HepG2 (cell line): ENCODE measurements around the gene PLLP. TPM values are rescaled to one million over a fixed set of nuclear protein-coding genes. Genes with fewer than 3 reads are reported as not detected.

ENCODE experiments used
- ATAC-seq: fragments of 200-7000 bp; cut with Tn5 transposase; 3 replicates; pipeline ENCODE4 v1.9.1; 2020; ENCODE audit warnings: mild to moderate bottlenecking, moderate library complexity
- BruUV-seq: library from RNA; stranded (reverse); fragments of 400-500 nt; replicated peaks from 2 replicates; lab custom pipeline; 2021; lab: Mats Ljungman, UMichigan
- CTCF ChIA-PET: fragments of 300-600 bp; formaldehyde crosslinking; extraction: SDS; loops from one replicate; lab custom pipeline; 2021; ENCODE audit warnings: low total read pairs, inconsistent platforms, low intra/inter-chr PET ratio; lab: Yijun Ruan, JAX
- POLR2A ChIA-PET: fragments of 350-600 bp; sonication (Branson Sonifier 250); formaldehyde crosslinking; loops from one replicate; lab custom pipeline; 2020; ENCODE audit warnings: antibody characterized with exemption, inconsistent platforms; lab: Yijun Ruan, JAX
- DNase-seq: peaks from one replicate; pipeline ENCODE4 v3.0.0-alpha.2; 2015; ENCODE audit warnings: low spot score
- FAIRE-seq: peaks from 3 replicates; lab custom pipeline; 2011; peaks lifted over from hg19 to GRCh38; lab: Jason Lieb, UNC
- H2AFZ ChIP-seq: one replicate; pipeline ENCODE4 v1.6.1; 2011; ENCODE audit warnings: low read length, inconsistent platforms
- H3K27ac ChIP-seq: fragments of 300-600 bp; 3 replicates; pipeline ENCODE4 v1.8.0; 2011; ENCODE audit warnings: mixed run types, mild to moderate bottlenecking, mixed read lengths, low read length, inconsistent platforms; ENCODE audit not compliant: insufficient read depth; ENCODE audit errors: extremely low read length
- H3K27me3 ChIP-seq, 2 experiments: fragments of 200-600 bp in 1 of 2; 2 replicates in 1 of 2; 3 replicates in 1 of 2; pipeline versions ENCODE4 v1.6.0 to v1.8.0; 2011; ENCODE audit warnings: low read length in 2 of 2, mild to moderate bottlenecking in 2 of 2, moderate library complexity in 2 of 2, inconsistent platforms in 1 of 2; ENCODE audit not compliant: insufficient read depth in 2 of 2, control insufficient read depth in 1 of 2
- H3K36me3 ChIP-seq, 2 experiments: fragments of 200-600 bp in 1 of 2; replicated peaks in 1 of 2; 2 replicates in 1 of 2; 3 replicates in 1 of 2; pipeline versions ENCODE4 v1.5.1 to v1.8.0; 2011; ENCODE audit warnings: low read length in 2 of 2, inconsistent platforms in 1 of 2; ENCODE audit not compliant: insufficient read depth in 2 of 2, control insufficient read depth in 1 of 2
- H3K4me1 ChIP-seq: 2 replicates; pipeline ENCODE4 v1.5.1; 2012; ENCODE audit warnings: low read length, inconsistent platforms; ENCODE audit not compliant: insufficient read depth
- H3K4me2 ChIP-seq: 2 replicates; pipeline ENCODE4 v1.6.0; 2011; ENCODE audit warnings: low read depth, low read length, inconsistent platforms
- H3K4me3 ChIP-seq, 3 experiments: fragments of 200-600 bp in 1 of 3; sonication (generic), shearing (Covaris generic) in 1 of 3; replicated peaks in 1 of 3; 2 replicates each; pipeline ENCODE4 v1.5.1; 2011 to 2016; ENCODE audit warnings: low read length in 3 of 3, inconsistent platforms in 2 of 3, low read depth in 2 of 3, mild to moderate bottlenecking in 2 of 3, control low read depth in 1 of 3, mixed read lengths in 1 of 3; ENCODE audit not compliant: insufficient read depth in 1 of 3
- H3K79me2 ChIP-seq: one replicate; pipeline ENCODE4 v1.6.1; 2011; ENCODE audit warnings: low read length, inconsistent platforms; ENCODE audit not compliant: insufficient read depth
- H3K9ac ChIP-seq: 2 replicates; pipeline ENCODE4 v1.6.0; 2011; ENCODE audit warnings: mild to moderate bottlenecking, low read depth, low read length, inconsistent platforms; ENCODE audit not compliant: insufficient read depth
- H3K9me3 ChIP-seq: 2 replicates; pipeline ENCODE4 v1.5.1; 2012; ENCODE audit warnings: mild to moderate bottlenecking, low read length
- H4K20me1 ChIP-seq: 2 replicates; pipeline ENCODE4 v1.6.0; 2011; ENCODE audit warnings: inconsistent platforms, mild to moderate bottlenecking, low read length, moderate library complexity; ENCODE audit not compliant: insufficient read depth
- AGO2 ChIP-seq: fragments of 200-400 bp; formaldehyde crosslinking; optimal IDR thresholded peaks from 2 replicates; pipeline ENCODE3; 2017; ENCODE audit warnings: mild to moderate bottlenecking, low read depth, low read length, moderate library complexity
- BHLHE40 ChIP-seq: IDR thresholded peaks from 2 replicates; pipeline ENCODE4 v1.6.1; 2011; ENCODE audit warnings: low read length, improper control_type of control experiment
- CREM ChIP-seq, 2 experiments: sonication (generic) in 1 of 2; formaldehyde crosslinking in 1 of 2; IDR thresholded peaks; 2 replicates each; pipeline versions ENCODE4 v1.4.0 to v1.6.1; 2016 to 2020; ENCODE audit warnings: antibody characterized with exemption in 1 of 2, mild to moderate bottlenecking in 1 of 2, missing genetic modification reagents in 1 of 2
- FOXC1 ChIP-seq: sonication (generic); formaldehyde crosslinking; IDR thresholded peaks from 2 replicates; pipeline ENCODE4 v1.8.0; 2022; ENCODE audit warnings: mild to moderate bottlenecking, missing genetic modification reagents, borderline replicate concordance
- JARID2 ChIP-seq: sonication (generic); formaldehyde crosslinking; IDR thresholded peaks from 2 replicates; pipeline ENCODE4 v1.8.1; 2023; ENCODE audit warnings: missing genetic modification reagents, inconsistent platforms; ENCODE audit not compliant: insufficient replicate concordance
- PAX8 ChIP-seq: sonication (generic); formaldehyde crosslinking; IDR thresholded peaks from 2 replicates; pipeline ENCODE4 v1.8.0; 2022; ENCODE audit warnings: mild to moderate bottlenecking, missing genetic modification reagents, borderline replicate concordance
- PHF8 ChIP-seq: sonication (generic); formaldehyde crosslinking; IDR thresholded peaks from 2 replicates; pipeline ENCODE4 v1.5.0; 2020; ENCODE audit warnings: missing genetic modification reagents
- PITX1 ChIP-seq: sonication (generic); formaldehyde crosslinking; IDR thresholded peaks from 2 replicates; pipeline ENCODE4 v1.5.1; 2020; ENCODE audit warnings: mild to moderate bottlenecking, missing genetic modification reagents
- ZMAT3 ChIP-seq: sonication (generic); formaldehyde crosslinking; conservative IDR thresholded peaks from 2 replicates; pipeline ENCODE4 v1.7.0; 2021; ENCODE audit warnings: missing genetic modification reagents
- ZNF263 ChIP-seq: sonication (generic); formaldehyde crosslinking; IDR thresholded peaks from 2 replicates; pipeline ENCODE4 v1.4.0; 2020; ENCODE audit warnings: missing genetic modification reagents
- ZNF333 ChIP-seq: sonication (generic); formaldehyde crosslinking; IDR thresholded peaks from 2 replicates; pipeline ENCODE4 v1.4.0; 2020; ENCODE audit warnings: mild to moderate bottlenecking, missing genetic modification reagents, borderline replicate concordance
- ZNF615 ChIP-seq: sonication (generic); formaldehyde crosslinking; IDR thresholded peaks from 2 replicates; pipeline ENCODE4 v1.5.0; 2020; ENCODE audit warnings: mild to moderate bottlenecking, missing genetic modification reagents, borderline replicate concordance
- ZNF703 ChIP-seq: sonication (generic); formaldehyde crosslinking; IDR thresholded peaks from 2 replicates; pipeline ENCODE4 v1.5.1; 2020; ENCODE audit warnings: missing genetic modification reagents, mild to moderate bottlenecking, moderate library complexity, borderline replicate concordance
- ZSCAN25 ChIP-seq: sonication (generic); formaldehyde crosslinking; IDR thresholded peaks from 2 replicates; pipeline ENCODE4 v1.8.0; 2022; ENCODE audit warnings: mild to moderate bottlenecking, missing genetic modification reagents
- ZSCAN31 ChIP-seq: sonication (generic); formaldehyde crosslinking; IDR thresholded peaks from 2 replicates; pipeline ENCODE4 v1.5.0; 2020; ENCODE audit warnings: low read depth, mild to moderate bottlenecking, missing genetic modification reagents
- WGBS: methylation state at CpG from one replicate; pipeline ENCODE4 v1.1.6; 2017; ENCODE audit warnings: low lambda C conversion rate; 5-methylcytosine and 5-hydroxymethylcytosine counted together
- in situ Hi-C: cut with HindIII; loops from 2 replicates; pipeline ENCODE4 v1.10.0; 2017; ENCODE audit warnings: low pct_unique_long_range_greater_than_20kb; ENCODE audit not compliant: extremely low pct_ligation_motif_present
- intact Hi-C: fragments of 100-400 bp; cut with micrococcal nuclease; formaldehyde crosslinking; loops from one replicate; pipeline ENCODE4 v1.10.0; 2022; ENCODE audit not compliant: unreplicated experiment
- polyA plus RNA-seq, 8 experiments: library from polyadenylated mRNA; depleted of rRNA in 3 of 8; stranded (reverse) in 7 of 8; unstranded in 1 of 8; fragments of >200 nt; fragmentation: Illumina TruSeq in 4 of 8; extraction: Trizol in 4 of 8; gene quantifications; 2 replicates each; pipeline versions ENCODE4 v1.2.1 to v1.2.3, GENCODE V29; 2011 to 2016; ENCODE audit warnings: low read depth in 4 of 8, missing spikeins in 1 of 8, mixed read lengths in 1 of 8; ENCODE audit not compliant: insufficient read depth in 1 of 8
- total RNA-seq, 5 experiments: library from RNA; depleted of rRNA; stranded (reverse); fragments of >200 nt; fragmentation: Illumina TruSeq; extraction: Trizol; gene quantifications; 2 replicates each; pipeline ENCODE4 v1.2.3, GENCODE V29; 2016; ENCODE audit warnings: low read depth in 1 of 5
- TF ChIP-seq, protein P1 (sequence below): sonication (generic); formaldehyde crosslinking; IDR thresholded peaks from 2 replicates; pipeline ENCODE4 v1.5.1; 2020; ENCODE audit warnings: mild to moderate bottlenecking, missing genetic modification reagents, moderate library complexity
- TF ChIP-seq, protein P2 (sequence below): conservative IDR thresholded peaks from 2 replicates; pipeline ENCODE4 v1.6.1; 2018; ENCODE audit warnings: missing genetic modification reagents
- TF ChIP-seq, protein P3 (sequence below): sonication (generic); formaldehyde crosslinking; IDR thresholded peaks from 2 replicates; pipeline ENCODE4 v1.5.0; 2020; ENCODE audit warnings: missing genetic modification reagents, mild to moderate bottlenecking, borderline replicate concordance

The PLLP gene
- total and polyA plus RNA-seq, 2 of the 13 experiments (the other 11 are each of a cell fraction or from before 2014, with no cell fraction given): 60.6 to 127 TPM

DNA sequence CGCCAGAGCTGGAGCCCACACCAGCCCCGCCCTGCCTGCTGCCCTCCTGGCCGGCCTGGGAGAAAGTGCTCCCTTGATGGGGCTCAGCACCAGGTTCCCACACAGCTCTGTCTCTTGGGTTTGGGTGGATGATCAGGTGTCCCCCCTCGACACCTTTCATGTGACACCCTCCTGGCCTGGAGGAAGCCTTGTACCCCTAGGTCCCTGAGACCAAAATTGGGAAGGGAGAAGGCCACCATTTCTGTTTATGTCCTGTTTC lies 19.4 kb upstream of the PLLP start:
- ChIA-PET POLR2A (interaction anchor here (0.5 to 12.2 kb wide), 14 partner anchors 16 to 143 kb away, joined by 3 to 303 read pairs (median 4); partner anchors contain the start of genes CIAPIN1, COQ9 and CX3CL1), CTCF (interaction anchor here (1.4 to 6.2 kb wide), 2 partner anchors 114 to 119 kb away, joined by 5 to 142 read pairs; no protein-coding TSS in a partner anchor)
- H3K27me3 ChIP-seq: no peaks in the 10 kb centered on the region; a peak in 1 of 5 replicates
- no peak overlapping the region for H2AFZ ChIP-seq
- intact Hi-C loops: loop anchor here (1.0 kb wide), 4 partner anchors 68 to 113 kb away; partner anchors contain the start of gene CX3CL1
- no peaks in the 10 kb centered on the region for H3K79me2 ChIP-seq
- peak overlapping the region; percentile 63 for H3K9ac ChIP-seq
- no peak for FAIRE-seq
- H3K4me3 ChIP-seq: peak overlapping the region in 2 of 3 experiments; percentile 2 to 50; a peak in 3 of 6 replicates
- peaks cover 74% of the 10 kb centered on the region for H3K4me1 ChIP-seq
- H3K36me3 ChIP-seq: no peaks in the 10 kb centered on the region
- ATAC-seq: peak; percentile 1; the same call in 1 of the 3 replicates
- H4K20me1 ChIP-seq: no peaks in the 10 kb centered on the region; the same call in 1 of the 2 replicates
- no peaks in the 10 kb centered on the region for H3K9me3 ChIP-seq
- in situ Hi-C loops: loop anchor here (5.0 kb wide), 3 partner anchors 68 to 213 kb away; partner anchors contain the start of gene CX3CL1
- peak overlapping the region; percentile 66 for H3K27ac ChIP-seq
- H3K4me2 ChIP-seq: peak overlapping the region; percentile 88
- no peak for DNase-seq
- 0% methylated on average over 1 of the region's 4 CpGs for WGBS
- no TSS peak for BruUV-seq
- TF ChIP-seq, protein P1, sequence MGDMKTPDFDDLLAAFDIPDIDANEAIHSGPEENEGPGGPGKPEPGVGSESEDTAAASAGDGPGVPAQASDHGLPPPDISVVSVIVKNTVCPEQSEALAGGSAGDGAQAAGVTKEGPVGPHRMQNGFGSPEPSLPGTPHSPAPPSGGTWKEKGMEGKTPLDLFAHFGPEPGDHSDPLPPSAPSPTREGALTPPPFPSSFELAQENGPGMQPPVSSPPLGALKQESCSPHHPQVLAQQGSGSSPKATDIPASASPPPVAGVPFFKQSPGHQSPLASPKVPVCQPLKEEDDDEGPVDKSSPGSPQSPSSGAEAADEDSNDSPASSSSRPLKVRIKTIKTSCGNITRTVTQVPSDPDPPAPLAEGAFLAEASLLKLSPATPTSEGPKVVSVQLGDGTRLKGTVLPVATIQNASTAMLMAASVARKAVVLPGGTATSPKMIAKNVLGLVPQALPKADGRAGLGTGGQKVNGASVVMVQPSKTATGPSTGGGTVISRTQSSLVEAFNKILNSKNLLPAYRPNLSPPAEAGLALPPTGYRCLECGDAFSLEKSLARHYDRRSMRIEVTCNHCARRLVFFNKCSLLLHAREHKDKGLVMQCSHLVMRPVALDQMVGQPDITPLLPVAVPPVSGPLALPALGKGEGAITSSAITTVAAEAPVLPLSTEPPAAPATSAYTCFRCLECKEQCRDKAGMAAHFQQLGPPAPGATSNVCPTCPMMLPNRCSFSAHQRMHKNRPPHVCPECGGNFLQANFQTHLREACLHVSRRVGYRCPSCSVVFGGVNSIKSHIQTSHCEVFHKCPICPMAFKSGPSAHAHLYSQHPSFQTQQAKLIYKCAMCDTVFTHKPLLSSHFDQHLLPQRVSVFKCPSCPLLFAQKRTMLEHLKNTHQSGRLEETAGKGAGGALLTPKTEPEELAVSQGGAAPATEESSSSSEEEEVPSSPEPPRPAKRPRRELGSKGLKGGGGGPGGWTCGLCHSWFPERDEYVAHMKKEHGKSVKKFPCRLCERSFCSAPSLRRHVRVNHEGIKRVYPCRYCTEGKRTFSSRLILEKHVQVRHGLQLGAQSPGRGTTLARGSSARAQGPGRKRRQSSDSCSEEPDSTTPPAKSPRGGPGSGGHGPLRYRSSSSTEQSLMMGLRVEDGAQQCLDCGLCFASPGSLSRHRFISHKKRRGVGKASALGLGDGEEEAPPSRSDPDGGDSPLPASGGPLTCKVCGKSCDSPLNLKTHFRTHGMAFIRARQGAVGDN (CRISPR knock-in tag): peak; percentile 46; the same call in 1 of the 2 replicates
- TF ChIP-seq AGO2 (no peak), PAX8 (no peak), PHF8 (CRISPR knock-in tag) (0 out of 2 replicates have a peak, but pooled peaks have one; percentile 17), ZNF703 (CRISPR knock-in tag) (no peak), CREM (IDR thresholded peaks at IDR 0.05) (no peak), CREM (CRISPR knock-in tag; IDR thresholded peaks at IDR 0.05) (no peak), FOXC1 (CRISPR knock-in tag) (no peak), ZSCAN31 (CRISPR knock-in tag) (peak; percentile 62; the same call in 1 of the 2 replicates), ZNF263 (CRISPR knock-in tag) (peak; percentile 80), ZNF333 (0 out of 2 replicates have a peak, but pooled peaks have one; percentile 31), BHLHE40 (no peak), ZSCAN25 (CRISPR knock-in tag) (no peak), PITX1 (no peak), ZNF615 (no peak), JARID2 (CRISPR knock-in tag) (no peak), ZMAT3 (0 out of 2 replicates have a peak, but pooled peaks have one; percentile 66)
- TF ChIP-seq, protein P2, sequence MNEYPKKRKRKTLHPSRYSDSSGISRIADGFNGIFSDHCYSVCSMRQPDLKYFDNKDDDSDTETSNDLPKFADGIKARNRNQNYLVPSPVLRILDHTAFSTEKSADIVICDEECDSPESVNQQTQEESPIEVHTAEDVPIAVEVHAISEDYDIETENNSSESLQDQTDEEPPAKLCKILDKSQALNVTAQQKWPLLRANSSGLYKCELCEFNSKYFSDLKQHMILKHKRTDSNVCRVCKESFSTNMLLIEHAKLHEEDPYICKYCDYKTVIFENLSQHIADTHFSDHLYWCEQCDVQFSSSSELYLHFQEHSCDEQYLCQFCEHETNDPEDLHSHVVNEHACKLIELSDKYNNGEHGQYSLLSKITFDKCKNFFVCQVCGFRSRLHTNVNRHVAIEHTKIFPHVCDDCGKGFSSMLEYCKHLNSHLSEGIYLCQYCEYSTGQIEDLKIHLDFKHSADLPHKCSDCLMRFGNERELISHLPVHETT: no peak
- TF ChIP-seq, protein P3, sequence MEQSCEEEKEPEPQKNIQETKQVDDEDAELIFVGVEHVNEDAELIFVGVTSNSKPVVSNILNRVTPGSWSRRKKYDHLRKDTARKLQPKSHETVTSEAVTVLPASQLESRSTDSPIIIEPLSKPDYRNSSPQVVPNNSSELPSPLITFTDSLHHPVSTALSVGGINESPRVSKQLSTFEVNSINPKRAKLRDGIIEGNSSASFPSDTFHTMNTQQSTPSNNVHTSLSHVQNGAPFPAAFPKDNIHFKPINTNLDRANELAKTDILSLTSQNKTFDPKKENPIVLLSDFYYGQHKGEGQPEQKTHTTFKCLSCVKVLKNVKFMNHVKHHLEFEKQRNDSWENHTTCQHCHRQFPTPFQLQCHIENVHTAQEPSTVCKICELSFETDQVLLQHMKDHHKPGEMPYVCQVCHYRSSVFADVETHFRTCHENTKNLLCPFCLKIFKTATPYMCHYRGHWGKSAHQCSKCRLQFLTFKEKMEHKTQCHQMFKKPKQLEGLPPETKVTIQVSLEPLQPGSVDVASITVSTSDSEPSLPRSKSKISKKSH (CRISPR knock-in tag): 0 out of 2 replicates have a peak, but pooled peaks have one; percentile 27
